ENCODE measurements around the gene ZNF318.

GRCh38 chr6:43290339-43290904, 79.0 kb downstream of the ZNF318 start:
- TF ChIP-seq, protein P1, sequence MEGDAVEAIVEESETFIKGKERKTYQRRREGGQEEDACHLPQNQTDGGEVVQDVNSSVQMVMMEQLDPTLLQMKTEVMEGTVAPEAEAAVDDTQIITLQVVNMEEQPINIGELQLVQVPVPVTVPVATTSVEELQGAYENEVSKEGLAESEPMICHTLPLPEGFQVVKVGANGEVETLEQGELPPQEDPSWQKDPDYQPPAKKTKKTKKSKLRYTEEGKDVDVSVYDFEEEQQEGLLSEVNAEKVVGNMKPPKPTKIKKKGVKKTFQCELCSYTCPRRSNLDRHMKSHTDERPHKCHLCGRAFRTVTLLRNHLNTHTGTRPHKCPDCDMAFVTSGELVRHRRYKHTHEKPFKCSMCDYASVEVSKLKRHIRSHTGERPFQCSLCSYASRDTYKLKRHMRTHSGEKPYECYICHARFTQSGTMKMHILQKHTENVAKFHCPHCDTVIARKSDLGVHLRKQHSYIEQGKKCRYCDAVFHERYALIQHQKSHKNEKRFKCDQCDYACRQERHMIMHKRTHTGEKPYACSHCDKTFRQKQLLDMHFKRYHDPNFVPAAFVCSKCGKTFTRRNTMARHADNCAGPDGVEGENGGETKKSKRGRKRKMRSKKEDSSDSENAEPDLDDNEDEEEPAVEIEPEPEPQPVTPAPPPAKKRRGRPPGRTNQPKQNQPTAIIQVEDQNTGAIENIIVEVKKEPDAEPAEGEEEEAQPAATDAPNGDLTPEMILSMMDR (IDR thresholded peaks at IDR 0.05): no peak
- no peak for TF ChIP-seq POLR2A (IDR thresholded peaks at IDR 0.05)
